Stomach (tissue), 9 donors: ENCODE data around the gene CRYBA4. TPM values are rescaled to one million over a fixed set of nuclear protein-coding genes. Genes with fewer than 3 reads are reported as not detected.

Experiments
- DNase-seq, 2 donors: peaks; one replicate each; pipeline versions ENCODE4 v3.0.0 to v3.0.0-alpha.2; 2013 to 2019
- H3K27ac ChIP-seq, 5 donors: fragments of 200-600 bp in 4 of 5; sonication (generic) in 4 of 5; one replicate each; pipeline ENCODE4 v1.5.1; 2013 to 2019; ENCODE audit warnings: mild to moderate bottlenecking in 1 of 5, moderate library complexity in 1 of 5
- H3K27me3 ChIP-seq, 3 donors: fragments of 200-600 bp; sonication (generic); one replicate each; pipeline ENCODE4 v1.5.1; 2017 to 2019; ENCODE audit warnings: mixed run types in 1 of 3
- H3K36me3 ChIP-seq, 4 donors: fragments of 200-600 bp; sonication (generic); 1 replicate in 3 of 4; 2 replicates in 1 of 4; pipeline ENCODE4 v1.5.1; 2016 to 2019
- H3K4me1 ChIP-seq, 4 donors: fragments of 200-600 bp; sonication (generic); one replicate each; pipeline ENCODE4 v1.5.1; 2016 to 2019
- H3K4me3 ChIP-seq, 4 donors: fragments of 200-600 bp; sonication (generic) in 3 of 4; one replicate each; pipeline ENCODE4 v1.5.1; 2016 to 2019; ENCODE audit warnings: mild to moderate bottlenecking in 1 of 4
- H3K9me3 ChIP-seq, 4 donors: fragments of 200-600 bp; sonication (generic); one replicate each; pipeline ENCODE4 v1.5.1; 2016 to 2019
- EP300 ChIP-seq: sonication (generic); formaldehyde crosslinking; IDR thresholded peaks from one replicate; pipeline ENCODE4 v1.6.1; 2017; ENCODE audit warnings: antibody characterized with exemption
- POLR2A ChIP-seq, 4 donors: fragments of 450-650 bp; IDR thresholded peaks; one replicate each; pipeline ENCODE4 v1.6.1; 2016; ENCODE audit warnings: antibody characterized with exemption in 4 of 4, control low read depth in 2 of 4, mild to moderate bottlenecking in 1 of 4, moderate library complexity in 1 of 4
- POLR2AphosphoS5 ChIP-seq, 3 donors: sonication (generic); formaldehyde crosslinking; IDR thresholded peaks; one replicate each; pipeline ENCODE4 v1.6.1; 2016; ENCODE audit warnings: antibody characterized with exemption in 3 of 3
- WGBS, 5 donors: extraction: QIAGEN DNeasy Blood & Tissue Kit in 3 of 5; methylation state at CpG; one replicate each; pipeline versions ENCODE4 v1.1.5 to v1.1.7; 2013 to 2018; 5-methylcytosine and 5-hydroxymethylcytosine counted together
- intact Hi-C: fragments of 100-400 bp; cut with DNase I; formaldehyde crosslinking; loops from one replicate; pipeline ENCODE4 v1.15.1; 2023; ENCODE audit warnings: low total_unique reads
- polyA plus RNA-seq, 3 donors: library from polyadenylated mRNA; stranded (reverse); fragments of 200-250 nt; gene quantifications; one replicate each; pipeline ENCODE4 v1.2.3, GENCODE V29; 2013
- total RNA-seq, 5 donors: library from RNA; depleted of rRNA; stranded (reverse); fragments of >200 nt; gene quantifications; one replicate each; pipeline versions ENCODE4 v1.1.0 to v1.2.3, GENCODE V29; 2014 to 2016
- TF ChIP-seq, protein P1 (sequence below), 7 experiments: fragments of 450-650 bp in 4 of 7; fragments of 200-600 bp in 3 of 7; sonication (generic) in 3 of 7; IDR thresholded peaks; one replicate each; pipeline ENCODE4 v1.5.1; 2016 to 2019; ENCODE audit warnings: antibody characterized with exemption in 7 of 7, control low read depth in 2 of 7, mild to moderate bottlenecking in 1 of 7
- donor health status: healthy with polysubstance abuse.
- donor health status: Bipolar disorder and iron deficiency.
- donor health status: healthy.

CRYBA4 gene
- total and polyA plus RNA-seq, 8 donors: not detected

DNA sequence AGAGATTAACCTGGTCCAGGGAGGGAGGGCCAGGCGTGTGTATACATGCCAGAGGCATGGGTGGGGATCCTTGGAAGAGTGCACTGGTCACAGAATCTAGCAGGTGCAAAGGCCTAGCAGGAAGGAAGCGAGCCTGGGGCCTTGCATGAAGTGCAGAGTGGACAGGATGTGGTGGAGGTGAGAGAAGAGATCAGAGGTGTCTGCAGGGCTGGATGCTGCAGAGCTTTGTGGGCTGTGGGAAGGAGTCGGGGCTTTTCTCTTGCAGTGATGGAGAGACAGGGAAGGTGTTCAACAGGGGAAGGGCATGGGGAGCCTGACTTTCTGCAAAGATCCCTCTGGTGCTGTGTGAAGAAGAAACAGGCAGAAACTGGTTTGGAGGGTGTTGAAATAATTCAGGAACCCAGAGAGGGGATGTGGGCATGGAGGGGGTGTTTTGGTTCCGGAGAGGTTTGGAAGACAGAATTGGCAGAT is 29.3 kb upstream of the CRYBA4 start:
- no peaks in the 10 kb centered on the region for H3K36me3 ChIP-seq
- no peaks in the 10 kb centered on the region for H3K9me3 ChIP-seq
- WGBS, 5 donors: 57 to 64% (median 59%) methylated on average over 4 of the region's 4 CpGs
- H3K4me1 ChIP-seq: peaks cover 6 to 30% (median 22%) of the 10 kb centered on the region in 4 donors
- TF ChIP-seq, protein P1, sequence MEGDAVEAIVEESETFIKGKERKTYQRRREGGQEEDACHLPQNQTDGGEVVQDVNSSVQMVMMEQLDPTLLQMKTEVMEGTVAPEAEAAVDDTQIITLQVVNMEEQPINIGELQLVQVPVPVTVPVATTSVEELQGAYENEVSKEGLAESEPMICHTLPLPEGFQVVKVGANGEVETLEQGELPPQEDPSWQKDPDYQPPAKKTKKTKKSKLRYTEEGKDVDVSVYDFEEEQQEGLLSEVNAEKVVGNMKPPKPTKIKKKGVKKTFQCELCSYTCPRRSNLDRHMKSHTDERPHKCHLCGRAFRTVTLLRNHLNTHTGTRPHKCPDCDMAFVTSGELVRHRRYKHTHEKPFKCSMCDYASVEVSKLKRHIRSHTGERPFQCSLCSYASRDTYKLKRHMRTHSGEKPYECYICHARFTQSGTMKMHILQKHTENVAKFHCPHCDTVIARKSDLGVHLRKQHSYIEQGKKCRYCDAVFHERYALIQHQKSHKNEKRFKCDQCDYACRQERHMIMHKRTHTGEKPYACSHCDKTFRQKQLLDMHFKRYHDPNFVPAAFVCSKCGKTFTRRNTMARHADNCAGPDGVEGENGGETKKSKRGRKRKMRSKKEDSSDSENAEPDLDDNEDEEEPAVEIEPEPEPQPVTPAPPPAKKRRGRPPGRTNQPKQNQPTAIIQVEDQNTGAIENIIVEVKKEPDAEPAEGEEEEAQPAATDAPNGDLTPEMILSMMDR (IDR thresholded peaks at IDR 0.05): no peak
- TF ChIP-seq POLR2A (IDR thresholded peaks at IDR 0.05) (no peak), EP300 (no peak), POLR2AphosphoS5 (IDR thresholded peaks at IDR 0.05) (no peak)
- H3K27me3 ChIP-seq: peaks cover 0 to 13% (median 0%) of the 10 kb centered on the region in 3 donors
- H3K27ac ChIP-seq: no peak overlapping the region
- no peak overlapping the region for H3K4me3 ChIP-seq
- peak; percentile 26 to 48 for DNase-seq
- intact Hi-C loops: no loop called here

DNA sequence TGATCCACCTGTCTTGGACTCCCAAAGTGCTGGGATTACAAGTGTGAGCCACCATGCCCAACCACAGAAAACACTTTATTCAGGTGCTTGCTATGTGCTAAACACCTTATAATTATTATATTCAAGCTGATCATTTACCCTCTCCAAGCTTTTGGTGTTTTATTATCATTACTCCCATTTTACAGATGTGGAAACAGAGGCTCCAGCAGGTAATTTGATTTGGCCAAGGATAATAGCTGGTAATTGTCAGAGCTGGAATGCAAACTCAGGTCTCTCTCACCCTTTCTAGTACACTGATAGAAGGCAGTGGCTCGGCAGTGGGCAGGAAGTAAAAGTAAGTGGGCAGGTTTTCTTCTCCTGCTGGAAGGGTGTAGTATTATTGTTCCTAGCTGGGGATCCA is 28.0 kb upstream of the CRYBA4 start:
- intact Hi-C loops: no loop called here
- TF ChIP-seq, protein P1 (IDR thresholded peaks at IDR 0.05): no peak
- TF ChIP-seq POLR2A (IDR thresholded peaks at IDR 0.05) (no peak), POLR2AphosphoS5 (IDR thresholded peaks at IDR 0.05) (no peak), EP300 (no peak)
- Histone ChIP-seq H3K36me3 (no peaks in the 10 kb centered on the region), H3K27me3 (peaks cover 0 to 26% (median 0%) of the 10 kb centered on the region in 3 donors), H3K9me3 (no peaks in the 10 kb centered on the region), H3K4me1 (peaks cover 6 to 26% (median 20%) of the 10 kb centered on the region in 4 donors), H3K4me3 (no peak overlapping the region), H3K27ac (no peak overlapping the region)
- 17 to 49% (median 24%) methylated on average over 1 of the region's 1 CpG for WGBS, 5 donors
- DNase-seq: no peak

DNA sequence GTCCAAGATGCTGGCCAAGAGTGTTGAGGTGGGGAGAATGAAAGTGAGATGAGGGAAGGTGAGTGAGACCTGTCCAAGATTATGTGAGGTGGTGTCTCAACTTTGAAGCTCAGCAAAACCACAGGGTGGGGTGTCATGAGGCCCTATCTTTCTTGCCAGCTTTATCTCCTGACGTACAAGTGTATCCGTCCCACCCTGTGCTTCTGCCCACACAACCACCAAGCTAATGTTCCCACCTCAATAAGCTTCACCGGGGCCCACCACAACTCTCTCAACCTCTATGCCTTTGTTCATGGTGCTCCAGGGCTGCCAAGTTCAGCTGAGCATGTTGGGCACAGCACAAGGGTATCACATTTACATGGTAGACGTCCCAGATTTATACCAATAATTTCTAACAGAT is 24.7 kb upstream of the CRYBA4 start:
- H3K4me3 ChIP-seq: no peak overlapping the region
- TF ChIP-seq POLR2AphosphoS5 (IDR thresholded peaks at IDR 0.05) (no peak), POLR2A (IDR thresholded peaks at IDR 0.05) (no peak), EP300 (no peak)
- TF ChIP-seq, protein P1 (IDR thresholded peaks at IDR 0.05): no peak
- H3K36me3 ChIP-seq: no peaks in the 10 kb centered on the region
- intact Hi-C loops: no loop called here
- DNase-seq: peak in 1 of 2 donors; percentile 49
- no peak overlapping the region for H3K27ac ChIP-seq
- 55 to 87% (median 65%) methylated on average over 4 of the region's 4 CpGs for WGBS, 5 donors
- H3K4me1 ChIP-seq: peaks cover 0 to 6% (median 3%) of the 10 kb centered on the region in 4 donors
- peaks cover 0 to 28% (median 0%) of the 10 kb centered on the region in 3 donors for H3K27me3 ChIP-seq
- H3K9me3 ChIP-seq: no peaks in the 10 kb centered on the region

DNA sequence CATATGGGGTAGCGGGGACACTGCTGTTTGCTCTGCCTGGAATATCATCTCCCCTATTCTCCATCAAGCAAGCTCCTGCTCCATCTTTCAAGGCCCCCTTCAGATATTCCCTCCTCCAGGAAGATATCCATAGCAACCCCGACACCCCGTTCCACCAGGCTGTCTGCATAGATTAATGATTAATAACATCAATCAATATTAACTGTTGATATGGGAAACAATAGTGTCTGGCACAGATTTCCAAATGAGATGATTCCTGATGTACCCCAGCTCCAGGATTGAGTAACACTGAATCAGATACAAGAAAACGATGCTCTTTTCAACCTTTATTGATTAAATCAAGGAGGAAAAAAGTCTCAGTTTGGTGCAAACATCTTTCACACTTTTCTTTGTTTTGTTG is 24.3 kb upstream of the CRYBA4 start:
- peaks cover 0 to 28% (median 0%) of the 10 kb centered on the region in 3 donors for H3K27me3 ChIP-seq
- H3K27ac ChIP-seq: no peak overlapping the region
- WGBS, 5 donors: 41 to 59% (median 54%) methylated on average over 4 of the region's 4 CpGs
- no peak for TF ChIP-seq POLR2AphosphoS5 (IDR thresholded peaks at IDR 0.05)
- no peak overlapping the region for H3K4me3 ChIP-seq
- intact Hi-C loops: no loop called here
- no peak for DNase-seq
- H3K36me3 ChIP-seq: no peaks in the 10 kb centered on the region
- peaks cover 0 to 2% (median under 1%) of the 10 kb centered on the region in 4 donors for H3K4me1 ChIP-seq
- H3K9me3 ChIP-seq: no peaks in the 10 kb centered on the region

DNA sequence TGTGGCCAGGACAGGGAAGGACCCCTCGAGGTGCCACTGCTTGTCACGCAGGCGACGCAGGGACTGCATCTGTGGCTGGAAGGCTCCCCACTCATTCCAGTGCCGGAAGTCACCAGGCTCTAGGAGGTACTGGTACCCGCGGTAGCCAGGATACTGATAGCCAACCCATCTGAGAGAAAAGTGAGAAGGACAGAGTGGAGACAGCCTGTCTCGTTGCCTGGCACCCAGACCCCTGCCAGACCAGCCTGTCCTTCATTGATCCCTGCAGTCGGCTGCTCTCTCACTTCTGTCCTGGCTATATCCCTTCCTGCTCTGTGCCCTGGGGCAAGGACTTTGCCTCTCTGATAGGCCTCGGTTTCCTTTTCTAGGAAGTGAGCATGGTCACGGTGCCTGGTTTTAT is 22.3 kb upstream of the CRYBA4 start:
- Histone ChIP-seq H3K36me3 (no peaks in the 10 kb centered on the region), H3K4me3 (no peak overlapping the region), H3K27ac (no peak overlapping the region), H3K4me1 (no peaks in the 10 kb centered on the region), H3K9me3 (no peaks in the 10 kb centered on the region), H3K27me3 (peaks cover 0 to 20% (median 0%) of the 10 kb centered on the region in 3 donors)
- intact Hi-C loops: no loop called here
- TF ChIP-seq POLR2A (IDR thresholded peaks at IDR 0.05): no peak
- WGBS, 5 donors: 81 to 85% (median 82%) methylated on average over 11 of the region's 11 CpGs
- DNase-seq: no peak
